Activated CD4-positive, alpha-beta T cell treated with anti-CD3 and anti-CD28 coated beads, Interleukin-10, Interleukin-2, amounts not matched to agents 100 ng/mL and 50 ng/mL, durations not matched to agents 16 hours and 8 hours (primary cell): ENCODE data around the gene KRTAP10-12.

Source experiments
- DNase-seq: peaks from one replicate; pipeline ENCODE4 v3.0.0-alpha.2; 2020

KRTAP10-12 gene

GRCh38 chr21:44712203-44713028, 15.4 kb downstream of the KRTAP10-12 start:
- DNase-seq = no peak

- DNase-seq = no peak
Measured at GRCh38 chr21:44713130-44713529, 16.2 kb downstream of the KRTAP10-12 start.

GRCh38 chr21:44713846-44714245, 16.9 kb downstream of the KRTAP10-12 start:
- no peak for DNase-seq

DNA sequence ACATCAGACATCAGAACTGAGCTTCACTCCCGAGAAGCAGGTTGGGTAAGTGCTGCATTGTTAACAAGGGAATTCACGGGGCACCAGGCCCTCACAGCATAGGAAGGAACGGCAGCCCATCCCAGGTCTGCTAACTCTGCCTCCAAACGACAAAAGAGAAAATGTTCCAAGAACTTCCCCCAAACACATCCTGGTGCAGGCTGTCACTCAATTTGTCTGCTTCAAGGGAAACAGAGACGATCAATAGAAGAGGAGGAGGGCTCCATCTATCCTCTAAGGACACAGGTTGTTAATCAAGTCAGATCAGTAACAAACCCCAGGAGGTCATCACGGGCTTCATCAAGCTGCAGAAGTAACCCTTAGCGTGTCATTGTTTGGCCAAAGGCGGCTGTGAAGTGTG, 17.9 kb downstream of the KRTAP10-12 start:
- DNase-seq = no peak

- no peak for DNase-seq
Measured at GRCh38 chr21:44716984-44717383, 20.0 kb downstream of the KRTAP10-12 start.

GRCh38 chr21:44718093-44718492, 21.1 kb downstream of the KRTAP10-12 start:
- DNase-seq = no peak

GRCh38 chr21:44718571-44718970, 21.6 kb downstream of the KRTAP10-12 start:
- DNase-seq = no peak

DNA sequence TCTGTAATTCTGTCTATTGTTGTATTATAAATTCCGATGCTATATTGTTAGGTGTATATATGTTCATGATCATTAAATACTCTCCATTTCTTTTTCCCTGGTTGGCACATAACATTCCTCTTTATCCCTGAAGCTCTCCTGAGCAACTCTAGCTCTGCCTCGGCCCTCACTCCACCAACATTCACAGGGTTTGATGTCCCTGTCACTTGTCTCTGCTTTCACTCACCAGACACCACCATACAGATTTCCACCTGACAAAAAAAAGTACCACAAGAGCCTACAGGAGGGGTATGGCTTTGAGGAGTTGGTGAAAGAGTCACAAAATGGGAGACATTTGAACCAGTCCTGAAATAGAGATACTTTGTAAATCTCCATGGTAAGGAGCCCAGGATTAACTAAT, 23.2 kb downstream of the KRTAP10-12 start:
- no peak for DNase-seq

DNA sequence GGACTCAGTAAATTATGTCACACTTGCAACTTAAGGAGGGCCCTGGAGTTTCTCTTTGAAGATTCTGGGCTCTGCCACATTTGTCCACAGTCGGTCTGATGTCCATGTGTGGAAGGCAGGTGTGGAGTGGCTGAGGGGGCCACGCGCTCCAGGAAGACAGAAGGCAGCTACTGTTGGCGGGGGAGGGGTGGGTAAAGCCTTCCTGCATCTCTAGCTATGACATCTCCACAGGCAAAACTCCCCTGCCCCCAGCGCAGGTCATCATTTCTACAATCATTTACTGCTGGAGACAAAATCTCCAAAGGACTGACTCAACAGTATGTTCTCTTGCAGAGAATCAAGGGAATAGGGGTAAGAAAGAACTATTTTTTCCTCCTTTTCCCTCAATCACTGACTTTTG, 25.8 kb downstream of the KRTAP10-12 start:
- DNase-seq = no peak

DNA sequence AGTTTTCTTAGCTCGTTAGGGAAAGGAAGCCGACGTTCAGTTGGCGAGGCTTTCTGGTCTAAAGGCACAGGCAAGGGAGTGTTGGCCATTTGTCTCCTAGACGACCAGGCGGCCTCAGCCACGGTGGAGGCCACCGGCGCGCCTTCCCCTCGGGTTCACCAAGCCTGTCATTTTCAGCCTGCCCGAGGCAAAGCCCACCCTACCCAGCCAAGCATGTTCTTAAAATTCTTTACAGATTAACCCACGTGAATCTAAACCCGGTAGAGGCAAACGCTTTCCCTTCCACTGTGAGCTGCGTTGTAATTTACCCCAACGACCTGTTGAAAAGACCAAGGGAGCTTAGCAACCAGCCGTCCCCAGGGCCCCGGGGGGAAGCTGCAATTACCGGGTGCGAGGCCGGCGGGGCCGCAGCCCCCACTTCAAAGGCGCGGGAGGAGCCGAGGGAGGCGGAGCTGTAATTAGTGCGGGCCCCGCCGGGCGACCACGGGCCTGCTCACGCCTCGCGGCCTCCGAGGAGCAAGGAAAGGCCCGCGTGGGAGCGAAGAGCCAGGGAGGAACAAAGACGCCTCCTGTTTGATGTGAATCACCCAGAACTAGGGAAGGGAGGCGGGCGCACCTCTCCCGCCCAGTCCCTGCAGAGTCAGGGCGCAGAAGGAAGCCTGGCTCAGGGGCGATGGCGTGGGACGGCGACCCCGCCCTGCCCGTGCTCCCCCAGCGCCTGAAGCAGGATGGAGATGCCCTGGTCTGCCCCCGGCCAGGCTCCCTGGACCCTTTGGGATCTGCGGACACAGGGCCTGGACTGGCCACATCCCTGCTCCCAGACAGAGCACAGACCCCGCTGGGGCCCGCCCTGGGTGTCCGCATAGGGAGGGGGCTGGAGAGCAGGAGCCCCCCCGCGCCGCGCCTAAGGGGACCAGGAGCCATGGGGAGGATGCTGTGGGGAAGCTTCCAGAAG, 26.5 kb downstream of the KRTAP10-12 start:
- DNase-seq = no peak

GRCh38 chr21:44724196-44724595, 27.2 kb downstream of the KRTAP10-12 start:
- DNase-seq = no peak

GRCh38 chr21:44724926-44725325, 28.0 kb downstream of the KRTAP10-12 start:
- DNase-seq = no peak

DNA sequence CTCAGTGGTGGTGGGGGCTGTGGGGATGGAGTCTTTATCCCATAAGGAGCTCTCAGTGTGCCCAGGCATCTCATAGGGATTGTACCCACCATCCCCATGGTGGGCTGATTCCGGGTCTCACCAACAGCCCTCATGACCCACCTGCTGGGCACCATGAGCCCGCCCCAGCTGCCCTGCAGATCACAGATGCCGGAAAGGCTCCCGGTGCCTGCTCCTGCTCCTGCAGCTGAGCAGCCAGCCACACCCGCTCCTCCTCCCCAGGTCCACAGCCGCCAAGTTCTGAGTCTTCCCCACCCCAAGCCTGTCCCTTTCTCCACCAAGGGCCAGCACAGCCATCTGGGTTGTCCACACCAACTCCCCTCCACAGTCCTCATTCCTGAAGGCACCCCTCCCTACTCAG, 29.9 kb downstream of the KRTAP10-12 start:
- no peak for DNase-seq

GRCh38 chr21:44727321-44727720, 30.3 kb downstream of the KRTAP10-12 start:
- DNase-seq = no peak

GRCh38 chr21:44727757-44728156, 30.8 kb downstream of the KRTAP10-12 start:
- DNase-seq = no peak

DNA sequence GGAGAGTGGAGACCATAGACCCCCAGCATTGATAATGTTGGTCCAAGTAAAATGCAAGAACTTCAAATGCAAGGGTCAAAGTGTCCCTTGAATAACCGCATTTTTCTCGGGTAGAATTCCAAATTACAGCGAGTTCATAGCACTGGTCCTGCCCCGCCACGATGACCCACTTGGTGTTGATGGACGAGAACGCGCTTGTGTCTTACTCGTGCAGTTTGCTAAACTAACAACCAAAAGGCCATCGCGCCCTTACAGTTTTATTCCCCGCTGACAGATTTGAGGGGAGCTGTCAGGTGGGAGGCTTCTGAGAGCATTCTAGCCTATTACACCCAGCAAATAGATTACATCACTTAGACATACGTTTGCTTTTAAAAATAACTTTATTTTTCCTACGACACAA, 31.7 kb downstream of the KRTAP10-12 start:
- no peak for DNase-seq

DNA sequence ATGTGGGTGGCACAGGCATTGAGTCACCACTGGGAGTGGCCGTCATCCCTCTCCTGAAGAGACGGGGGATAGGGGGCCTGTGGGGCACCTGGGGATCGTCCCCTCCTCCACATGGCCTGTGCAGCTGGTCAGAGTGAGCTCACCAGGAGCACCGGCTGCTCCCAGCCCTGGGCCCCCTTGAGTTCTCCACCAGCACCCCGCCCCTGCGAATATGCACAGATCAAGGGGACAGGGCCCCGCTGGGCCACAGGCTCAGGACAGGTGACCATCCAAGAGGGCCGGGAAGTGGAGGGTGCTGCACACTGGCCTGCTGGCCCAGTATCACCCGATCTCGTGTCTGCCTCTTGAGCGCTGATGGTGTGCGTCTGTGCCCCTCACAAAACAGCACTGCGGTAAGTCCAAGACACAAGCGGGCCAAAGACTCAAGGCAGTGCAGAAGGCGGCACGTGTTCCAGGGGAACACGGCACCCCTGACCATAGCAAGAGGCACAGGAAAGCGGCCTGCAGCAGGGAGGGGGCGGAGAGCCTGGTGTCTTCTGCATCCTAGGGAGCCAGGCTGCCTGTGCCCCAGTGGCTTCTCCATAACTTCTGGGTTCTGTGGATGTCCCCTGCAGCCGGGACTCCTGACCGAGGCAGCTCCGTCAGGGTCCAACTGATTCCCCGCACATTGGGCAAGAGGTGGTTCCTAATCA, 32.5 kb downstream of the KRTAP10-12 start:
- DNase-seq = no peak

- no peak for DNase-seq
Measured at GRCh38 chr21:44730028-44730395, 33.0 kb downstream of the KRTAP10-12 start.

DNA sequence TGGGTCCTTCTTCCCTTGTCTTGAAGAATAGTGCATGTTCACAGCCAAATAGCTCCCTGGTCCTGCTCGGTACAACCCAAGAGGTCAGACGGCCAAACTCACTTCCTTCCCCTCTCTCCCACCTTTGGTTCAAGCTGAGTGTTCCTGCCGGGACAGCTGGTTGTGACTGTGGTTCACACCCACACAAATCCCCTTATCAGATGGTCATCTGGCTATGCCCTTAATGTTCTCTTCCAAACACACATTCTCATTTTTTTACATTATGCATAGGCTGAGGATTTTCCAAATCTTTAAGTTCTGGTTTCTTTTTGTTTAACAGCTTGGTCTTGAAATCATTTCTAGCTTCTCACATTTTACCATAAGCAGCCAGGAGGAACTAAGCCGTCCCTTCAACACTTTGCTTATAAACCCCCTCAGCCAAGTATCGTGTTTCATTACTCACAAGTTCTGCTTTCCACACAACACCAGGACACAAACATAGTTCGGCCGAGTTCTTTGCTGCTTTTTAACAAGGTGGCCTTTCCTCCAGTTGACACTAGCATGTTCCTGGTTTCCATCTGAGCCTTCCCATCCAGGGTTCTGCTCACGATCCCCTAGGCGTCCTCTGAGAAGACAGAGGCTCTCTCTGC, 34.1 kb downstream of the KRTAP10-12 start:
- no peak for DNase-seq

DNA sequence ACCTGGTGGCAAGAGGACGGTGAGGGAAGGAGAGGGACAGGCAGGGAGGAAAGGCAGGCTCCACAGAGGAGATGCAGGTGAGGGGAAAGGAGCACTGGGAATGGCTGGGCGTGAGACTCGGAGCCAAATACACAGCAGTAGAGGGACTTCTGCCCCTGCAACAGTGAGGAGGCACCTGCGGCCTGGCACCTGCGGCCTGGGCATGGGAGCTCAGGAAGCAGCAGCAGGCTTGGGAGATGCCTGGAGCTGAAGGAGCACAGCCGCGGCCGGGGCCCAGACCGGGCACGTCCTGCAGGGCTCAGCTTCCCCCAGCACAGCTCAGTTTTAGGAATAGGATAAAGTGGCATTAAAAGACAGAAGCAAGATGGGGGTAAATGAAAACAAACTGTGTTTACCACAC, 35.3 kb downstream of the KRTAP10-12 start:
- no peak for DNase-seq

GRCh38 chr21:44732956-44733355, 36.0 kb downstream of the KRTAP10-12 start:
- DNase-seq = no peak

DNA sequence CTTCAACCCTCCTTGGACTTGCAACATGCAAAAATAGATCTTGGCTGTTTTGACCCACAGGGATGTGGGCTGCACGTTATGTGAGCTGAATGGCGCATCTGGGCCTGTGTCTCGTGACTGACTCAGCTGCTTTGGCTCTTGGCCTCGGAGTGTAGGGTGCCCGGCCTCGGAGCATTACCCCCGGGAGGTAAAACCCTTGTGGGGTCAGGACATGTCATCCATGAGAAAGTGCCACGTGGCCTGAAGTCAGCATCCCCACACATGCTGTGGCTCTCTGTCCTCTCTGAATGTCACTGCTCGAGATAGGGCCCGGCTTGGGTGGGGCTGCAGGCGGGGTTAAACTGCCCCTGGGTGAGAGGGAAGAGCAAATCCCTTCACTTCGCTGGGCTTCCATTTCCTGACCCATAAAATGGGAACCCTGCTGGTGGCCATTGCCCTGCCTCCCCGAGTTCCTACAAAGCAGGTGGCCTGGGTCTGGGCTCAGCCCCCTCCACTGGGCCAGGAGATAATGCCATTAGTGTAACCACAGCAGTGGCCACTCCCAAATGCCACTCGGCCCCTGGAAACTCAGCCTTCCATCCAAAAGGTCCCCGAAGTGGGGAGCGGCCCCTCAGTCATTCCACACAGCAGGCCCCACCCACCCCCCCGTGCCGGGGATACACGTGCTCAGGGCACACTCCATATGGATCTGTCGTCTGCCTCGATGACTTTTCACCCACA, 37.2 kb downstream of the KRTAP10-12 start:
- DNase-seq = no peak
